ENCODE measurements around the gene MVB12B. TPM values are rescaled to one million over a fixed set of nuclear protein-coding genes. Genes with fewer than 3 reads are reported as not detected.

The MVB12B gene
- total RNA-seq, 4 donors from 2014 or later = 7.9 to 28.9 (median 14.4) TPM

GRCh38 chr9:126515873-126516505, 189.4 kb downstream of the MVB12B start:
- DNase-seq = no peak
- Histone ChIP-seq H3K27ac (peak overlapping the region in 2 of 4 donors; percentile 66 to 67), H3K27me3 (peaks cover 0 to 25% of the 10 kb centered on the region in 2 donors), H3K4me1 (peaks cover 0 to 19% (median 5%) of the 10 kb centered on the region in 4 donors), H3K4me3 (no peak overlapping the region), H3K36me3 (no peaks in the 10 kb centered on the region), H3K9me3 (no peaks in the 10 kb centered on the region)
- TF ChIP-seq CTCF (IDR thresholded peaks at IDR 0.05) (no peak), POLR2A (IDR thresholded peaks at IDR 0.05) (no peak)

- Histone ChIP-seq H3K27me3 (peaks cover 0 to 25% of the 10 kb centered on the region in 2 donors), H3K9me3 (no peaks in the 10 kb centered on the region), H3K4me3 (peak overlapping the region in 1 of 4 donors; percentile 41), H3K27ac (peak overlapping the region in 3 of 4 donors; percentile 47 to 67 (median 66)), H3K36me3 (no peaks in the 10 kb centered on the region), H3K4me1 (peaks cover 0 to 19% (median 5%) of the 10 kb centered on the region in 4 donors)
- DNase-seq = no peak
- TF ChIP-seq POLR2A (IDR thresholded peaks at IDR 0.05) = no peak
- TF ChIP-seq CTCF (IDR thresholded peaks at IDR 0.05) = no peak
Measured at GRCh38 chr9:126516561-126516935, 189.9 kb downstream of the MVB12B start.

- H3K9me3 ChIP-seq = no peaks in the 10 kb centered on the region
- H3K27me3 ChIP-seq = peaks cover 0 to 25% of the 10 kb centered on the region in 2 donors
- peak; percentile 41 to 63 (median 59) for DNase-seq
- H3K4me1 ChIP-seq = peaks cover 0 to 19% (median 5%) of the 10 kb centered on the region in 4 donors
- peak overlapping the region; percentile 23 to 48 (median 41) for H3K4me3 ChIP-seq
- TF ChIP-seq POLR2A (IDR thresholded peaks at IDR 0.05) (no peak), CTCF (IDR thresholded peaks at IDR 0.05) (no peak)
- H3K36me3 ChIP-seq = no peaks in the 10 kb centered on the region
- H3K27ac ChIP-seq = peak overlapping the region; percentile 40 to 67 (median 56)
Measured at GRCh38 chr9:126516936-126517832, 190.6 kb downstream of the MVB12B start.

- H3K36me3 ChIP-seq = no peaks in the 10 kb centered on the region
- H3K4me1 ChIP-seq = peaks cover 0 to 19% (median 5%) of the 10 kb centered on the region in 4 donors
- peak overlapping the region in 1 of 4 donors; percentile 41 for H3K4me3 ChIP-seq
- TF ChIP-seq POLR2A (IDR thresholded peaks at IDR 0.05) (no peak), CTCF (IDR thresholded peaks at IDR 0.05) (no peak)
- H3K27ac ChIP-seq = peak overlapping the region in 2 of 4 donors; percentile 40 to 66
- H3K9me3 ChIP-seq = no peaks in the 10 kb centered on the region
- no peak for DNase-seq
- peaks cover 0 to 25% of the 10 kb centered on the region in 2 donors for H3K27me3 ChIP-seq
Measured at GRCh38 chr9:126517833-126518356, 191.3 kb downstream of the MVB12B start.

GRCh38 chr9:126518763-126519162, 192.1 kb downstream of the MVB12B start:
- Histone ChIP-seq H3K27me3 (peaks cover 0 to 20% of the 10 kb centered on the region in 2 donors), H3K4me1 (peaks cover 0 to 17% (median 4%) of the 10 kb centered on the region in 4 donors), H3K9me3 (no peaks in the 10 kb centered on the region), H3K27ac (no peak overlapping the region), H3K36me3 (no peaks in the 10 kb centered on the region), H3K4me3 (no peak overlapping the region)
- TF ChIP-seq POLR2A (IDR thresholded peaks at IDR 0.05) (no peak), CTCF (IDR thresholded peaks at IDR 0.05) (no peak)
- no peak for DNase-seq

Measured in Peyer's patch (tissue), 4 donors.